ENCODE measurements around the gene JARID2. TPM values are rescaled to one million over a fixed set of nuclear protein-coding genes. Genes with fewer than 3 reads are reported as not detected.

JARID2 gene
- total RNA-seq, 1 donor from 2014 or later = 38.9 TPM

DNA sequence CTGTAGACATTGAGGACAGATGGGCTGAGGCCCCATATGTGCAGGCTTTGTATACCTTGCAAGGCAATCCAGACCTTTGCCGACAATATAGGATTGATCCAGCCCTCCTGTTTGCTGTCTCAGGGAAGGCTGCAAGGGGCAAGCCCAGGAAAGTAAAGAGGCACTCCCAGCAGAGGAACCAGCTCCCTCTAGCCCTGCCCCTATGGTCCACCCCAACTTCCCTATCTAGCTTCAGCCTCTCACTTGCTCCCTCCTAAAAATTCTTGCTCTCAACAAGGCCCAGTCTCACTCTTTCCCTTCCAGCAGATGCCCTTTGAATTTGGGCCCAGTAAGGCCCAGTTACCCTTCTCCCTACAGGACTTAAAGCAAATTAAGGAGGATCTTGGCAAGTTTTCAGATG, 92.6 kb downstream of the JARID2 start:
- Mint-ChIP-seq H3K9me3 (no peaks in the 10 kb centered on the region), H3K4me3 (no peak overlapping the region), H3K36me3 (peaks cover 8% of the 10 kb centered on the region), H3K27me3 (ENCODE audit: insufficient read depth, low read depth) (no peaks in the 10 kb centered on the region), H3K4me1 (peaks cover 62% of the 10 kb centered on the region), H3K27ac (no peak overlapping the region)
- peak overlapping the region; percentile 49 for H3K4me2 ChIP-seq
- no peak overlapping the region for H3K9ac ChIP-seq
- peak overlapping the region; percentile 3 for H3K27ac ChIP-seq
- H4K20me1 ChIP-seq (ENCODE audit: low read depth) = peaks cover 96% of the 10 kb centered on the region
- H3K79me2 ChIP-seq (ENCODE audit: low read depth) = peaks cover 100% of the 10 kb centered on the region
- H3K4me1 ChIP-seq = peaks cover 57% of the 10 kb centered on the region
- peaks cover 8% of the 10 kb centered on the region for H3F3A ChIP-seq (ENCODE audit: low read depth)
- no peaks in the 10 kb centered on the region for H3K36me3 ChIP-seq
- no peak for DNase-seq (ENCODE audit: low spot score)
- no peak overlapping the region for H3K4me3 ChIP-seq
- TF ChIP-seq, protein P1, sequence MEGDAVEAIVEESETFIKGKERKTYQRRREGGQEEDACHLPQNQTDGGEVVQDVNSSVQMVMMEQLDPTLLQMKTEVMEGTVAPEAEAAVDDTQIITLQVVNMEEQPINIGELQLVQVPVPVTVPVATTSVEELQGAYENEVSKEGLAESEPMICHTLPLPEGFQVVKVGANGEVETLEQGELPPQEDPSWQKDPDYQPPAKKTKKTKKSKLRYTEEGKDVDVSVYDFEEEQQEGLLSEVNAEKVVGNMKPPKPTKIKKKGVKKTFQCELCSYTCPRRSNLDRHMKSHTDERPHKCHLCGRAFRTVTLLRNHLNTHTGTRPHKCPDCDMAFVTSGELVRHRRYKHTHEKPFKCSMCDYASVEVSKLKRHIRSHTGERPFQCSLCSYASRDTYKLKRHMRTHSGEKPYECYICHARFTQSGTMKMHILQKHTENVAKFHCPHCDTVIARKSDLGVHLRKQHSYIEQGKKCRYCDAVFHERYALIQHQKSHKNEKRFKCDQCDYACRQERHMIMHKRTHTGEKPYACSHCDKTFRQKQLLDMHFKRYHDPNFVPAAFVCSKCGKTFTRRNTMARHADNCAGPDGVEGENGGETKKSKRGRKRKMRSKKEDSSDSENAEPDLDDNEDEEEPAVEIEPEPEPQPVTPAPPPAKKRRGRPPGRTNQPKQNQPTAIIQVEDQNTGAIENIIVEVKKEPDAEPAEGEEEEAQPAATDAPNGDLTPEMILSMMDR (IDR thresholded peaks at IDR 0.05) = no peak
- H2AFZ ChIP-seq (replicated peaks) = no peak overlapping the region
- H3K9me3 ChIP-seq (ENCODE audit: low read depth) = no peaks in the 10 kb centered on the region
- H3K27me3 ChIP-seq = no peaks in the 10 kb centered on the region

DNA sequence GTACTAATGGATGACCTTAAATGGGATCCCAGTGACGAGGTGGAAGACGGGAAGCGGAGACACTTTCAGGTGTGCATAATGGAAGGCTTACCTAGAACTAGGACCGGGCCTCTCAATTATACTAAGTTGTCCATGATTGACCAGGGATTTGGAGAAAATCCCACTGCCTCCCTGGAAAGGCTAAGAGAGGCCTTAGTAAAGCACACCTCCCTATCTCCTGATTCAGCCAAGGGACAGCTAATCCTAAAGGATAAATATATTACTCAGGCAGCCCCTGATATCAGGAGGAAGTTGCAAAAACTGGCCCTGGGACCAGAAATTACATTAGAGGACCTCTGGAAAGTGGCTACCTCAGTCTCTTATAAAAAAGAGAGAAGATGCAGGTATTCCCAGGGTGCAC, 93.2 kb downstream of the JARID2 start:
- peaks cover 100% of the 10 kb centered on the region for H3K79me2 ChIP-seq (ENCODE audit: low read depth)
- no peak for DNase-seq (ENCODE audit: low spot score)
- no peak overlapping the region for H3K27ac Mint-ChIP-seq
- no peaks in the 10 kb centered on the region for H3K9me3 ChIP-seq (ENCODE audit: low read depth)
- H3K4me1 ChIP-seq = peaks cover 60% of the 10 kb centered on the region
- H3K27ac ChIP-seq = no peak overlapping the region
- H3K36me3 ChIP-seq = no peaks in the 10 kb centered on the region
- no peak overlapping the region for H3K9ac ChIP-seq
- H4K20me1 ChIP-seq (ENCODE audit: low read depth) = peaks cover 93% of the 10 kb centered on the region
- no peaks in the 10 kb centered on the region for H3K9me3 Mint-ChIP-seq
- H3K4me1 Mint-ChIP-seq = peaks cover 60% of the 10 kb centered on the region
- H3K4me3 Mint-ChIP-seq = no peak overlapping the region
- H3K4me3 ChIP-seq = no peak overlapping the region
- TF ChIP-seq, protein P1 (IDR thresholded peaks at IDR 0.05) = no peak
- no peak for TF ChIP-seq EZH2 (IDR thresholded peaks at IDR 0.05)
- TF ChIP-seq EZH2phosphoT487 (IDR thresholded peaks at IDR 0.05) = no peak
- H3K27me3 Mint-ChIP-seq (ENCODE audit: insufficient read depth, low read depth) = no peaks in the 10 kb centered on the region
- peaks cover 8% of the 10 kb centered on the region for H3F3A ChIP-seq (ENCODE audit: low read depth)
- H2AFZ ChIP-seq (replicated peaks) = no peak overlapping the region
- H3K4me2 ChIP-seq = no peak overlapping the region
- H3K27me3 ChIP-seq = no peaks in the 10 kb centered on the region
- peaks cover 6% of the 10 kb centered on the region for H3K36me3 Mint-ChIP-seq

DNA sequence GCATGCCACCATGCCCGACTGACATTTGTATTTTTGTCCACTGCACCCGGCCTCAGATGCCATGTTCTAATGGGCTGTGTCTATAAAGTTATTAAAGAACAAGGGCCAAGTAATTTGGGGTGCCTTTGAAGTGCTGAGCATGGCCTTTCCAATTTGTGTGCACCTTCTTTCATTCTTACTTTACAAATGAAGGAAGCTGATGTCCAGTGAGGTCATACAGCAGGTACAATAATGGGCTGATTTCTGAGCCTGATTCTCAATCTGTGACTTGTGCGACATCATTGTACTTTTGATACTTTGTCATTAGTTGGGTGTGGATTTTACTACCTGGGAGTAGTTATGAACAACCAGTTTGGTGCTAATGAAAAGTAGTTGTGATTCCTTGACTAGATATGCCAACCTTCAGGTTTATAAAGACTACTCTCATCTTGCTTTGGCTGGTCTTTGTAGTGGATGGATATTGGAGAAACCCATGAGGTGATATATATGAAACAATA, 94.3 kb downstream of the JARID2 start:
- no peak for TF ChIP-seq EZH2phosphoT487 (IDR thresholded peaks at IDR 0.05)
- TF ChIP-seq, protein P1 (IDR thresholded peaks at IDR 0.05) = no peak
- Histone ChIP-seq H3K27ac (no peak overlapping the region), H3K9me3 (ENCODE audit: low read depth) (no peaks in the 10 kb centered on the region), H3K36me3 (no peaks in the 10 kb centered on the region), H3K79me2 (ENCODE audit: low read depth) (peaks cover 100% of the 10 kb centered on the region), H4K20me1 (ENCODE audit: low read depth) (peaks cover 94% of the 10 kb centered on the region), H3F3A (ENCODE audit: low read depth) (peaks cover 8% of the 10 kb centered on the region), H2AFZ (replicated peaks) (no peak overlapping the region), H3K27me3 (no peaks in the 10 kb centered on the region), H3K9ac (no peak overlapping the region), H3K4me1 (peaks cover 60% of the 10 kb centered on the region), H3K4me2 (no peak overlapping the region), H3K4me3 (no peak overlapping the region)
- no peak overlapping the region for H3K4me3 Mint-ChIP-seq
- DNase-seq (ENCODE audit: low spot score) = no peak
- no peak overlapping the region for H3K27ac Mint-ChIP-seq
- peaks cover 60% of the 10 kb centered on the region for H3K4me1 Mint-ChIP-seq
- no peaks in the 10 kb centered on the region for H3K27me3 Mint-ChIP-seq (ENCODE audit: insufficient read depth, low read depth)
- H3K36me3 Mint-ChIP-seq = peaks cover 6% of the 10 kb centered on the region
- no peaks in the 10 kb centered on the region for H3K9me3 Mint-ChIP-seq
